SH-SY5Y (cell line): Measurements from ENCODE around the gene GUCY2C.

Source experiments
- GATA2 ChIP-seq: IDR thresholded peaks from 2 replicates; pipeline ENCODE4 v1.6.1; 2011; ENCODE audit warnings: mild to moderate bottlenecking, low read depth, low read length
- GATA3 ChIP-seq: IDR thresholded peaks from 2 replicates; pipeline ENCODE4 v1.6.1; 2011; ENCODE audit warnings: low read depth, mild to moderate bottlenecking, low read length, moderate library complexity

GRCh38 chr12:14723763-14724162, 27.4 kb upstream of the GUCY2C start:
- TF ChIP-seq GATA3 (no peak), GATA2 (no peak)
